SK-N-MC (cell line): ENCODE results near the gene PMP22.

Experiments used
- EZH2 ChIP-seq: fragments of 200-600 bp; sonication (generic); IDR thresholded peaks from one replicate; pipeline ENCODE4 v1.6.1; 2017; ENCODE audit warnings: antibody characterized with exemption
- FOXP2 ChIP-seq: optimal IDR thresholded peaks from 2 replicates; pipeline ENCODE3; 2011; ENCODE audit warnings: mild to moderate bottlenecking, moderate library complexity; ENCODE audit not compliant: insufficient read depth; ENCODE audit errors: extremely low read length, control extremely low read depth
- POLR2AphosphoS5 ChIP-seq: IDR thresholded peaks from 2 replicates; pipeline ENCODE4 v1.6.1; 2012; ENCODE audit warnings: mild to moderate bottlenecking, low read depth, low read length, borderline replicate concordance

DNA sequence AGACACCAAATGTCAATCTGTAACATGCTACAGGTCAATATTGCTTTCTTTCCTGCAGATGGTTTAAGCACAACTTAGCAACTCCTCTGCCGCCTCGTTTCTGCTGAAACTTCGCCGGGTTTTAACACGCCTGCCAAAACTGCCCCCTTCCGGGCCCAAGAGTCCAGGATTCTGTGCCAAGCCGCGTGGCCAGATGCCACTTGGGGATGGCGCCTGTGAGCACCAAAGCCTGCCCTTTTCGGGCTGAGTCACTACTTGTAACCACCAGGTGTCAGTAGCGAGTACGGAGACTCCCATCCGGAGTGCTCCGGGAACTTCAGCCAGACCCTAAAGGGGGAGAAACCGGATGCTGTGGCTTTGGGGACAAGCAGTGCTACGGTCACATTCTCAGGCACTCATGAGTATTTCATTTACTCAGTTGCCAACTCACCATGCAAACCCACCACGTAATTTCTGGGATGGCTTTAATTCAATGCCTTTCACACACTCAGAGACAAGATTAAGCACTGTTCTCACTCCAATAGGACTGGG lies 7.8 kb downstream of the PMP22 start:
- TF ChIP-seq POLR2AphosphoS5 (no peak), EZH2 (no peak), FOXP2 (no peak)
